Measurements from ENCODE around the gene CFAP46. TPM values are rescaled to one million over a fixed set of nuclear protein-coding genes. Genes with fewer than 3 reads are reported as not detected.

Gene CFAP46
- total RNA-seq = 1.6 and 3.7 TPM in 2 replicates

- ATAC-seq (ENCODE audit: low read depth) = no peak
- peak; percentile 44 for DNase-seq
- ChIA-PET POLR2A (no interaction called here), CTCF (no interaction called here)
- Mint-ChIP-seq H3K27me3 (peaks cover 45% of the 10 kb centered on the region), H3K4me3 (peak within 1 kb of the TSS; percentile 83), H3K27ac (peak within 1 kb of the TSS; percentile 30), H3K36me3 (ENCODE audit: low read depth) (no peaks in the 10 kb centered on the region), H3K4me1 (peaks cover 37% of the 10 kb centered on the region), H3K9me3 (no peaks in the 10 kb centered on the region)
- TF ChIP-seq CTCF (IDR thresholded peaks at IDR 0.05) = no peak
- intact Hi-C loops (cut with micrococcal nuclease) = loop anchor here (10.0 kb wide), 1 partner anchor 312 kb away; no protein-coding TSS in a partner anchor
Measured at GRCh38 chr10:132942101-132943057, at the start of gene CFAP46. TSS of gene CFAP46 (minus strand) at chr10:132942570. CDS start at chr10:132942484, 86 bp downstream.

- no peaks in the 10 kb centered on the region for H3K9me3 Mint-ChIP-seq
- H3K27ac Mint-ChIP-seq = no peak overlapping the region
- intact Hi-C loops (cut with micrococcal nuclease) = no loop called here
- no peaks in the 10 kb centered on the region for H3K4me1 Mint-ChIP-seq
- no peaks in the 10 kb centered on the region for H3K27me3 Mint-ChIP-seq
- ATAC-seq (ENCODE audit: low read depth) (no peak), DNase-seq (no peak)
- TF ChIP-seq CTCF (IDR thresholded peaks at IDR 0.05) = no peak
- ChIA-PET POLR2A (no interaction called here), CTCF (no interaction called here)
- no peaks in the 10 kb centered on the region for H3K36me3 Mint-ChIP-seq (ENCODE audit: low read depth)
- H3K4me3 Mint-ChIP-seq = no peak overlapping the region
Measured at GRCh38 chr10:132991706-132992432, 49.5 kb upstream of the CFAP46 start.

GRCh38 chr10:132990684-132991545 lies 48.5 kb upstream of the CFAP46 start:
- no peak for ATAC-seq (ENCODE audit: low read depth)
- intact Hi-C loops (cut with micrococcal nuclease) = no loop called here
- no peak for TF ChIP-seq CTCF (IDR thresholded peaks at IDR 0.05)
- DNase-seq = no peak
- CTCF ChIA-PET = no interaction called here
- Mint-ChIP-seq H3K27ac (no peak overlapping the region), H3K4me1 (no peaks in the 10 kb centered on the region), H3K27me3 (no peaks in the 10 kb centered on the region), H3K36me3 (ENCODE audit: low read depth) (no peaks in the 10 kb centered on the region), H3K9me3 (no peaks in the 10 kb centered on the region), H3K4me3 (no peak overlapping the region)
- POLR2A ChIA-PET = no interaction called here

- ChIA-PET POLR2A (no interaction called here), CTCF (no interaction called here)
- DNase-seq (no peak), ATAC-seq (ENCODE audit: low read depth) (no peak)
- Mint-ChIP-seq H3K9me3 (no peaks in the 10 kb centered on the region), H3K27ac (no peak overlapping the region), H3K27me3 (peaks cover 3% of the 10 kb centered on the region), H3K36me3 (ENCODE audit: low read depth) (no peaks in the 10 kb centered on the region), H3K4me1 (no peaks in the 10 kb centered on the region), H3K4me3 (no peak overlapping the region)
- intact Hi-C loops (cut with micrococcal nuclease) = no loop called here
- no peak for TF ChIP-seq CTCF (IDR thresholded peaks at IDR 0.05)
Measured at GRCh38 chr10:132989476-132990415, 47.4 kb upstream of the CFAP46 start.
